Measurements from ENCODE around the gene GSTA5. TPM values are rescaled to one million over a fixed set of nuclear protein-coding genes. Genes with fewer than 3 reads are reported as not detected.
"Not testable (repeated sequence)": the region's sequence is repeated elsewhere in the genome, so short reads cannot be mapped to it uniquely, and the experiment has no call there.

Gene GSTA5
- total and polyA plus RNA-seq, 10 of the 15 experiments (the other 5 are each of a cell fraction or from before 2014, with no cell fraction given), result not detected

DNA sequence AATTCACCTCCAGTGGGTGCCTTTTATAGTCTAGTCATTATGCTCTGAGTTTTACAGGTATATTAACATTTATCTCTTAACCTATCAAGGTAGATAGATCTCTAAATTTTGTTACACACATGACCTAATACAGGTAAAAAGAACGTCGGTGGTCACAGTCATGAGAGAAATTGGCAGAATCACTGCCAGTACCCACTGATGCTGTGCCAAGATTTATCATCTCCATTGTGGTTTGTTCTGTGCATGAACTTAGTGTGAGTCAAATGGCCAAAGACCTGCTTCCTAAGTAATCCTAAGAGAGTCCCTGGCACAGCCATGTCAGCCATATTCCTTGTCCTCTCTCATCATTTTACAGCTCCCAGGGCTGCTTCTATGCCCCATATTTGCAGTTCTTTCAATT is 46.2 kb downstream of the GSTA5 start:
- intact Hi-C loops (cut with micrococcal nuclease; ENCODE audit: unreplicated experiment); H3K4me2 ChIP-seq (ENCODE audit: control insufficient read depth, insufficient read depth); H2AFZ ChIP-seq (ENCODE audit: control insufficient read depth, low read depth, low read length); H3K4me1 ChIP-seq (ENCODE audit: control insufficient read depth, insufficient read depth, low read length); H3K79me2 ChIP-seq (ENCODE audit: control insufficient read depth, insufficient read depth, low read length); DNase-seq (ENCODE audit: low read depth, low spot score); H3K9me3 ChIP-seq (replicated peaks; ENCODE audit: control insufficient read depth, insufficient read depth, low read length); POLR2A ChIA-PET; FAIRE-seq; SMC1A ChIA-PET (ENCODE audit: uncharacterized antibody, unreplicated experiment); H3K27me3 ChIP-seq (replicated peaks in 1 of 2; ENCODE audit: control insufficient read depth in 2 of 2, insufficient read depth in 2 of 2, low read length in 1 of 2); RAD21 ChIA-PET (ENCODE audit: unreplicated experiment); BruUV-seq (replicated peaks); H3K4me3 ChIP-seq; in situ Hi-C loops (cut with MboI); H3K27ac ChIP-seq (ENCODE audit: control insufficient read depth, insufficient read depth); H3K36me3 ChIP-seq (ENCODE audit: control insufficient read depth in 2 of 2, insufficient read depth in 2 of 2, low read length in 1 of 2); CTCF ChIA-PET; H4K20me1 ChIP-seq (ENCODE audit: control insufficient read depth, insufficient read depth); H3K9ac ChIP-seq (ENCODE audit: control insufficient read depth, insufficient read depth, low read length); ATAC-seq: not testable (repeated sequence)
- WGBS (ENCODE audit: insufficient coverage, insufficient replicate concordance, low lambda C conversion rate, missing lambda C conversion rate), result 0% methylated on average over 2 of the region's 2 CpGs

- ATAC-seq (no peak), FAIRE-seq (no peak), DNase-seq (ENCODE audit: low read depth, low spot score) (no peak)
- Histone ChIP-seq H3K27me3 (replicated peaks in 1 of 2; ENCODE audit: control insufficient read depth in 2 of 2, insufficient read depth in 2 of 2, low read length in 1 of 2) (no peaks in the 10 kb centered on the region), H3K4me3 (no peak overlapping the region), H2AFZ (ENCODE audit: control insufficient read depth, low read depth, low read length) (no peak overlapping the region), H3K9me3 (replicated peaks; ENCODE audit: control insufficient read depth, insufficient read depth, low read length) (no peaks in the 10 kb centered on the region), H3K27ac (ENCODE audit: control insufficient read depth, insufficient read depth) (no peak overlapping the region), H3K36me3 (ENCODE audit: control insufficient read depth in 2 of 2, insufficient read depth in 2 of 2, low read length in 1 of 2) (no peaks in the 10 kb centered on the region), H3K9ac (ENCODE audit: control insufficient read depth, insufficient read depth, low read length) (no peak overlapping the region), H3K79me2 (ENCODE audit: control insufficient read depth, insufficient read depth, low read length) (no peaks in the 10 kb centered on the region), H4K20me1 (ENCODE audit: control insufficient read depth, insufficient read depth) (no peaks in the 10 kb centered on the region), H3K4me1 (ENCODE audit: control insufficient read depth, insufficient read depth, low read length) (no peaks in the 10 kb centered on the region), H3K4me2 (ENCODE audit: control insufficient read depth, insufficient read depth) (no peak overlapping the region)
- RAD21 ChIA-PET (ENCODE audit: unreplicated experiment), result no interaction called here
- POLR2A ChIA-PET, result no interaction called here
- BruUV-seq (replicated peaks), result no TSS peak
- SMC1A ChIA-PET (ENCODE audit: uncharacterized antibody, unreplicated experiment), result no interaction called here
- no peak for TF ChIP-seq JUNB (IDR thresholded peaks at IDR 0.05)
- no peak for TF ChIP-seq RFX5 (IDR thresholded peaks at IDR 0.05; ENCODE audit: low read depth, low read length)
- CTCF ChIA-PET, result no interaction called here
- WGBS (ENCODE audit: insufficient coverage, insufficient replicate concordance, low lambda C conversion rate, missing lambda C conversion rate), result 0% methylated on average over 1 of the region's 1 CpG
- in situ Hi-C loops (cut with MboI), result no loop called here
- intact Hi-C loops (cut with micrococcal nuclease; ENCODE audit: unreplicated experiment), result no loop called here
Measured at GRCh38 chr6:52790861-52791260, 49.8 kb downstream of the GSTA5 start.

DNA sequence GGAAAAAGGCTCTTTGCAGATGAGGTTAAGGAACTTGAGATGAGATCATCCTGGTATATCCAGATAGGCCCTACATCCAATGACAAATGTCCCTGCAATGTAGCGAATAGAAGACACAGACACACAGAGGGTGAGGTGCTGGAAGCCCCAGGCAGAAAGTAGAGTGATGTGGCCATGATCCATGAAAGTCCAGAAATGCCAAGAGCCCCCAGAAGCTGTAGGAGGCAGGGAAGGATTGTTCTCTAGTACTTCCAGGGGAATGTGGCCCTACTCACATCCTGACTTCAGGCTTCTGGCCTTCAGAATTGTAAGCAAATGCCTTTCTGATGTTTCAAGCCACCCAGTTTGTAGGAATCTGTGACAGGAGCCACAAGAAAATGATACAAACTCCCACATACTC is 51.0 kb downstream of the GSTA5 start:
- H3K79me2 ChIP-seq (ENCODE audit: control insufficient read depth, insufficient read depth, low read length); H3K9ac ChIP-seq (ENCODE audit: control insufficient read depth, insufficient read depth, low read length); H2AFZ ChIP-seq (ENCODE audit: control insufficient read depth, low read depth, low read length); intact Hi-C loops (cut with micrococcal nuclease; ENCODE audit: unreplicated experiment); FAIRE-seq; DNase-seq (ENCODE audit: low read depth, low spot score); H4K20me1 ChIP-seq (ENCODE audit: control insufficient read depth, insufficient read depth); ATAC-seq; H3K27me3 ChIP-seq (replicated peaks in 1 of 2; ENCODE audit: control insufficient read depth in 2 of 2, insufficient read depth in 2 of 2, low read length in 1 of 2); BruUV-seq (replicated peaks); H3K4me2 ChIP-seq (ENCODE audit: control insufficient read depth, insufficient read depth); SMC1A ChIA-PET (ENCODE audit: uncharacterized antibody, unreplicated experiment); H3K4me3 ChIP-seq; H3K9me3 ChIP-seq (replicated peaks; ENCODE audit: control insufficient read depth, insufficient read depth, low read length); H3K27ac ChIP-seq (ENCODE audit: control insufficient read depth, insufficient read depth); H3K36me3 ChIP-seq (ENCODE audit: control insufficient read depth in 2 of 2, insufficient read depth in 2 of 2, low read length in 1 of 2); RAD21 ChIA-PET (ENCODE audit: unreplicated experiment); POLR2A ChIA-PET; H3K4me1 ChIP-seq (ENCODE audit: control insufficient read depth, insufficient read depth, low read length); CTCF ChIA-PET: not testable (repeated sequence)
- WGBS (ENCODE audit: insufficient coverage, insufficient replicate concordance, low lambda C conversion rate, missing lambda C conversion rate), result 0% methylated on average over 1 of the region's 1 CpG
- in situ Hi-C loops (cut with MboI), result loop anchor here (5.0 kb wide), 1 partner anchor 38 kb away; no protein-coding TSS in a partner anchor
